ENCODE data around the gene GAS1.

The GAS1 gene

DNA sequence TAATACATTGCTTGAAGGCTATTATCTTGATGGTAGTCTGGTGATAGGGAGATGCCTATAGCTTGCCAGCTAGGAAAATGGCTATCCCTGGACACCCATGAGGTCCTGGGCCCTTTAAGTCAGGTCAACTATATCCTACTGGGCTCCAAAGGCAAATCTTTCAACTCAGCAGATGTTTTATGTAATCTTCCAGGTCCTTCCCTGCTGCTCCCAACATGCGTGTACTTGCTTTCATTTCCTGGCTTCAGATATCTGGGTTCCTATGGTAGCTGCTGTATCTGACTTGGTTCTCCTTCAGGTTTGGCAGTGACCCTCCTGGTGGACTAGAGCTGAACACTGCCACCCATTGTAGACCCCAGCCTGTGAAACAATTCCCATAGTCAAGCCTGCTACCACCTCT, 32.4 kb upstream of the GAS1 start:
- no peaks in the 10 kb centered on the region for H3K4me1 ChIP-seq (ENCODE audit: control insufficient read depth, insufficient read depth, low read length, poor library complexity, severe bottlenecking)
- H3K9me3 ChIP-seq (ENCODE audit: control insufficient read depth, low read length): no peaks in the 10 kb centered on the region
- no peaks in the 10 kb centered on the region for H3K27me3 ChIP-seq (replicated peaks; ENCODE audit: control insufficient read depth, insufficient read depth, low read length, poor library complexity, severe bottlenecking)
- H3K36me3 ChIP-seq (ENCODE audit: control insufficient read depth, insufficient read depth, low read length): no peaks in the 10 kb centered on the region
- H3K4me3 ChIP-seq (ENCODE audit: insufficient read depth, low read depth, low read length, poor library complexity, severe bottlenecking): no peak overlapping the region
- H3K27ac ChIP-seq (ENCODE audit: insufficient read depth, low read length, poor library complexity, severe bottlenecking): no peak overlapping the region
- DNase-seq: no peak

DNA sequence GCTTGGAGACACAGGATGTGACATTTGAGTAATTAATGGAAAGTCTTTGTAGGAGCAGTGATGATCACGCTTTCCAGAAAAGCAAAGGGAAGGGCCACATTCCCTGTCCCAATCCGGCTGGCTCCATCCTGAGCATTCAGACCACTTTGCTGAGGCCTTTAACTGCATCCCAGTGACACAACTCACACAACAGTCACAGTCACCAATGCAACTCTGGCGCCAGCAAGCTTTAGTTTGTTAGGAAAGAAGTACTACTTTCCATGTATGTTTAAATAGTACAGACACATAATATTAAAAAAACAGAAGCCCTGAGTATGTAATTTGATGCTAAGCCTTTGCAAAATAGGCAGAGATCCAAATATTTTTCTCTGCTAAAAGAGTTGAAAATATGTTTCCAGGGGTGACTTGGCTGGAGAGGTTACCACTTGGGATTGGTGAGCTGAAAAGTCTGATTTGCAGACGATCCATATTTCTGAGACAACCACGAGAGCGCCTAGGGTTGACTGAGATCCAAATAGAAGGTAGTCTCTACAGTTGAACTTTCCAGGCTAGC, 31.7 kb upstream of the GAS1 start:
- Histone ChIP-seq H3K27ac (ENCODE audit: insufficient read depth, low read length, poor library complexity, severe bottlenecking) (no peak overlapping the region), H3K4me3 (ENCODE audit: insufficient read depth, low read depth, low read length, poor library complexity, severe bottlenecking) (no peak overlapping the region)
- DNase-seq: no peak

DNA sequence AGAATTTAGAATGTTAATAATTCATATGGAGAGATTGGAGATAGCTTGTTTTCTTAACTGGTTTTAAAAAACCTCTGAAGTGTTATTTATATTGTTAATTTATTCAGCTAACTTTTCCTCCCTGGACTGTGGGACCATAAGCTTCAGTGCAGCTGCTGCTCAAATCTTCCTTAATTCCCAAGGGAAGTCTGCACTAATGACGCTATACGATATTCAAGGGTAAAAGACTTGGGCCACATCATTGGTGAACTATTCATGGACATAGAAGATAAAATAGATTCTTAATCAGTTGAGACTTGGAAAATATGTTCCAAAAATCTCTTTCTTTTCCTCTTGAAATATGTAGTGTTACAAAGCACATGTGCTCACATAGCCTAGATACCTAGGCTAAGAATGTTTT, 31.1 kb upstream of the GAS1 start:
- H3K4me1 ChIP-seq (ENCODE audit: control insufficient read depth, insufficient read depth, low read length, poor library complexity, severe bottlenecking): no peaks in the 10 kb centered on the region
- DNase-seq: no peak
- no peaks in the 10 kb centered on the region for H3K27me3 ChIP-seq (replicated peaks; ENCODE audit: control insufficient read depth, insufficient read depth, low read length, poor library complexity, severe bottlenecking)
- H3K36me3 ChIP-seq (ENCODE audit: control insufficient read depth, insufficient read depth, low read length): no peaks in the 10 kb centered on the region
- no peak overlapping the region for H3K4me3 ChIP-seq (ENCODE audit: insufficient read depth, low read depth, low read length, poor library complexity, severe bottlenecking)
- no peaks in the 10 kb centered on the region for H3K9me3 ChIP-seq (ENCODE audit: control insufficient read depth, low read length)
- H3K27ac ChIP-seq (ENCODE audit: insufficient read depth, low read length, poor library complexity, severe bottlenecking): no peak overlapping the region

More for the DNA sequence above, 31.7 kb upstream of the GAS1 start:
- H3K4me1 ChIP-seq (ENCODE audit: control insufficient read depth, insufficient read depth, low read length, poor library complexity, severe bottlenecking): no peaks in the 10 kb centered on the region
- no peaks in the 10 kb centered on the region for H3K27me3 ChIP-seq (replicated peaks; ENCODE audit: control insufficient read depth, insufficient read depth, low read length, poor library complexity, severe bottlenecking)
- H3K9me3 ChIP-seq (ENCODE audit: control insufficient read depth, low read length): no peaks in the 10 kb centered on the region
- no peaks in the 10 kb centered on the region for H3K36me3 ChIP-seq (ENCODE audit: control insufficient read depth, insufficient read depth, low read length)

DNA sequence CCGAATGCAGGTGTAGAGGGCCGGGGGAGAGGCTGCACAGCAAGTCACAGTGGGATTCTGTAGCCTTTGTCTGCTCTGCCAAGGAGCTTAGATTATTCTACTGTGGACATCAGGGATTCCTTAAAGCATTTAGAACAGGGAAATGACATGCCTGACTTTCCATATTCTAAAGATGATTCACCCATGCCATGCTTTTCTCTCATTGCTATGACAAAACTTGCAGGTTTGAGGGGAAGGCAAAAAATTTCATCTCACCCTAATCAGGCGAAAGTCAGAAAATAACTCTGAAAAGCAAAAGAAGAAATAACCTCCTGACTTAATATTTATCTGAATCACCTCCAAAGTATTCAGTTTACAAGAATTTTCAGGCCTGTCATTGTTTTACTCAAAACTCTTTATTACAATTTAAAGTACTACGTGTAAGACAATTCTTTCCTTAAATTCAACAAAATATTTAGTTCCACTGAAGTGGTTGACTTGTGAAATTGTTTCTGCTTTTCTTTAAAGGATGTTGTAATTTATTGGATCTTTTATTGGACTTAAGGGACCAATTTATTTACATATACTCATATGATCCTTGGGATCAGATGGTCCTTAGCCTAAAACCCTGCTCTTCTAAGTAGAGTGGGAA, 30.0 kb upstream of the GAS1 start:
- H3K9me3 ChIP-seq (ENCODE audit: control insufficient read depth, low read length): no peaks in the 10 kb centered on the region
- no peak overlapping the region for H3K4me3 ChIP-seq (ENCODE audit: insufficient read depth, low read depth, low read length, poor library complexity, severe bottlenecking)
- no peaks in the 10 kb centered on the region for H3K36me3 ChIP-seq (ENCODE audit: control insufficient read depth, insufficient read depth, low read length)
- DNase-seq: no peak
- H3K27me3 ChIP-seq (replicated peaks; ENCODE audit: control insufficient read depth, insufficient read depth, low read length, poor library complexity, severe bottlenecking): no peaks in the 10 kb centered on the region
- no peak overlapping the region for H3K27ac ChIP-seq (ENCODE audit: insufficient read depth, low read length, poor library complexity, severe bottlenecking)
- H3K4me1 ChIP-seq (ENCODE audit: control insufficient read depth, insufficient read depth, low read length, poor library complexity, severe bottlenecking): no peaks in the 10 kb centered on the region

DNA sequence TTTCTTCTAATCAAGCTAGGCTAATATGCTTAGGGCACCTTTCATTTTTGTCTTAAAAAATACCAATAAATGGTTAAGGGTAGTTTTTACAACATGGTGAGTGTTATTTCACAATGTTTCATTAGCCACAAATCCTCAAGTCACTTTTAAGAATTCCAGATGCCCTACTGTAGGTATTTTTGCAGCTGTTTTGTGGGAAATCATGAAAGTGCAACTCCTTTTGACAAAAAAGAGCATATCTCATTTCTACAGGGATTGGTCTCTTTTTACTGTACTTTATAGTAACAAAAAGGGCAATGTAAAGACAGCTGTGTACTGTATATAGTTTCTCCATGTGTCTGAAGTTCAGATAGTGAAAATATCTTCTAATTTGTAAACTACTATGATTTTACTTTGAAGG, 28.3 kb upstream of the GAS1 start:
- no peaks in the 10 kb centered on the region for H3K4me1 ChIP-seq (ENCODE audit: control insufficient read depth, insufficient read depth, low read length, poor library complexity, severe bottlenecking)
- H3K27me3 ChIP-seq (replicated peaks; ENCODE audit: control insufficient read depth, insufficient read depth, low read length, poor library complexity, severe bottlenecking): no peaks in the 10 kb centered on the region
- H3K27ac ChIP-seq (ENCODE audit: insufficient read depth, low read length, poor library complexity, severe bottlenecking): no peak overlapping the region
- no peaks in the 10 kb centered on the region for H3K9me3 ChIP-seq (ENCODE audit: control insufficient read depth, low read length)
- DNase-seq: no peak
- no peak overlapping the region for H3K4me3 ChIP-seq (ENCODE audit: insufficient read depth, low read depth, low read length, poor library complexity, severe bottlenecking)
- H3K36me3 ChIP-seq (ENCODE audit: control insufficient read depth, insufficient read depth, low read length): no peaks in the 10 kb centered on the region

DNA sequence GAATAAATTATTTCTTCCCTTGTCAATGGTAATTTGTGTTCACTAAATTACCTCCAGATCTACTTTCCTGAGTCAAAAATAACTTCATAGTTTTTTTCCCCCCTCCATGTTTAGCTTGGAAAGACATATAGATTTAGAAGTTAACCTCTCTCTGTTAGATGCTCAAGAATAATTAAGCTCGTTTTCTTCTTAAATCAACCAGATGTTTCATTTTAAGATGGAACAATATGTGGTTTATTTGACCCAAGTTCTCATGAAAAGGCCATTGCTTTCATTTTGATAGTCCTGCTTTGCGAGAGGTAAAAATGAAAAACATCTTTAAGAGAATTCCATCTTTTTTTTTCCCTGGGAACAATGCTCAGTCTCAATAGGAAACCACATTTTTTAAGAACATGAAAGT, 27.7 kb upstream of the GAS1 start:
- Histone ChIP-seq H3K27me3 (replicated peaks; ENCODE audit: control insufficient read depth, insufficient read depth, low read length, poor library complexity, severe bottlenecking) (no peaks in the 10 kb centered on the region), H3K36me3 (ENCODE audit: control insufficient read depth, insufficient read depth, low read length) (no peaks in the 10 kb centered on the region), H3K9me3 (ENCODE audit: control insufficient read depth, low read length) (no peaks in the 10 kb centered on the region), H3K27ac (ENCODE audit: insufficient read depth, low read length, poor library complexity, severe bottlenecking) (no peak overlapping the region), H3K4me3 (ENCODE audit: insufficient read depth, low read depth, low read length, poor library complexity, severe bottlenecking) (no peak overlapping the region), H3K4me1 (ENCODE audit: control insufficient read depth, insufficient read depth, low read length, poor library complexity, severe bottlenecking) (no peaks in the 10 kb centered on the region)
- no peak for DNase-seq

DNA sequence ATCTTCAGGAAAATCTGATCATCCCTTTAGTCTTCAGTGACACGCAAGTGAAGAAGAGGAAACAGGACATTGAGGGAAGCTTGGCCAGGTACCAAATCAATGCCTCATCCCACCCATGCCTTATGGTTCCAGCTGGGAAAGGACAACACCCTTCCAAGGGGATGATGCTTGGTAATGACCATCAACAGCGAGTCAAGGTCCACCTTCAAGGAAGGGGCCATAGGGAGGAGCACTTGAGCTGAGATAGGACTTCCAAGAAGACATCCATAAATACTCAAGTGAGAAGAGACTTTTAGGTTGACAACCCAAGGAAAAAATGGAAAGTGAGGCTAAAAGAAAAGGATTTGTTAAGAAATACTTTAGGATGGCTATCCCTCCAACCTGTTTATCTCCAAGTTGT, 27.1 kb upstream of the GAS1 start:
- DNase-seq: no peak
- Histone ChIP-seq H3K4me1 (ENCODE audit: control insufficient read depth, insufficient read depth, low read length, poor library complexity, severe bottlenecking) (no peaks in the 10 kb centered on the region), H3K27ac (ENCODE audit: insufficient read depth, low read length, poor library complexity, severe bottlenecking) (no peak overlapping the region), H3K27me3 (replicated peaks; ENCODE audit: control insufficient read depth, insufficient read depth, low read length, poor library complexity, severe bottlenecking) (no peaks in the 10 kb centered on the region), H3K36me3 (ENCODE audit: control insufficient read depth, insufficient read depth, low read length) (no peaks in the 10 kb centered on the region), H3K4me3 (ENCODE audit: insufficient read depth, low read depth, low read length, poor library complexity, severe bottlenecking) (no peak overlapping the region), H3K9me3 (ENCODE audit: control insufficient read depth, low read length) (no peaks in the 10 kb centered on the region)

DNA sequence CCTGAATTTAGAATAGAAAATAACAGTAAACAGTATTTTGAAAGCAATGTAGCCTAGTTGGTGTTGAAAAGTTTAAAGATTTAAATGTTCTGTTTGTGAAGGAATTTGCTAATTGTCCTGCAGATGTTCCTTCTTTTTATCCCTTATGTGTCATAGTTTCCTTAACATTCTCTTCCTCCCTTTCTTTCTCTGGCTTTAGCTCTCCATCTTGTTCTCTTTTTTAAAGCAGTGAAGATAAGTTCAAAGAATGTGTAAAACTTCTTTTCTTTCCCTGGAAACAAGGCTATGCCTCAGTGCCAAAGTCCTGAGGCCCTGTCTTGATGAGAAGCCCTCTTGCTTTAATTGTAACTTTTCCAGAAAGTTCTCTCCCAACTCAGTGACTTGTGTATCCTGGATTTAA, 24.4 kb upstream of the GAS1 start:
- no peak for DNase-seq
- Histone ChIP-seq H3K4me1 (ENCODE audit: control insufficient read depth, insufficient read depth, low read length, poor library complexity, severe bottlenecking) (no peaks in the 10 kb centered on the region), H3K27me3 (replicated peaks; ENCODE audit: control insufficient read depth, insufficient read depth, low read length, poor library complexity, severe bottlenecking) (peaks cover 2% of the 10 kb centered on the region), H3K9me3 (ENCODE audit: control insufficient read depth, low read length) (no peaks in the 10 kb centered on the region), H3K36me3 (ENCODE audit: control insufficient read depth, insufficient read depth, low read length) (no peaks in the 10 kb centered on the region), H3K27ac (ENCODE audit: insufficient read depth, low read length, poor library complexity, severe bottlenecking) (no peak overlapping the region), H3K4me3 (ENCODE audit: insufficient read depth, low read depth, low read length, poor library complexity, severe bottlenecking) (no peak overlapping the region)

DNA sequence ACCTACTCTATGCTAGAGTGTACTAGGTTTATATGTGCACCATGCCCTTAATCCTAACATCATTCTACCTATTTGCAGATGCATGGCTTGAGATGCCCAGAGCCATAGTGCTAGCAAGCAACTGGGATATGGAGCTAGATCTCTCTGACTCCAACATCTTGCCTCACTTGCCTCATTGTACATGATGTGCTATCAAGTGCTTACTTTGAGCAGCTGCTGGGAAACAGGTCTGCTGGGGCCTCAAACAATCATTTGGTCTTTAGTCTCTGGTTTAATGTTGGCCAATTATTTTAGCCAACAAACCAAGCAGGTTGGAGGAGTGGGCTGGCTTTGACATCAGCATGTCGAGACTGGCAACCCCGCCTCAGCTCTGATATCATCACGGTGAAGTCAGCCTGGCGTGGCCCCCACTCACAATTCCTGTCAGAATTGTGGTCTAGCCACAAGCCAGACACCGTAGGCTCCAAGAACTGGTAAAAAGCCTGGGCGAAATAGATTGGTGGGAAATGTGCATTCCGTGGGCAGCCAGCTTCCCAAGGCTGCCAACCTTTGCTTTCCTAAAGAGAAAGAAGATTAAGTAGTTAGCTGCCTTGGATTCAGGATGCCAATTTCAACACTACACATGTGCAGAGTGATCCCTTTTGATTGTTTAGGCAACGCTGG, 21.1 kb upstream of the GAS1 start:
- DNase-seq: no peak

DNA sequence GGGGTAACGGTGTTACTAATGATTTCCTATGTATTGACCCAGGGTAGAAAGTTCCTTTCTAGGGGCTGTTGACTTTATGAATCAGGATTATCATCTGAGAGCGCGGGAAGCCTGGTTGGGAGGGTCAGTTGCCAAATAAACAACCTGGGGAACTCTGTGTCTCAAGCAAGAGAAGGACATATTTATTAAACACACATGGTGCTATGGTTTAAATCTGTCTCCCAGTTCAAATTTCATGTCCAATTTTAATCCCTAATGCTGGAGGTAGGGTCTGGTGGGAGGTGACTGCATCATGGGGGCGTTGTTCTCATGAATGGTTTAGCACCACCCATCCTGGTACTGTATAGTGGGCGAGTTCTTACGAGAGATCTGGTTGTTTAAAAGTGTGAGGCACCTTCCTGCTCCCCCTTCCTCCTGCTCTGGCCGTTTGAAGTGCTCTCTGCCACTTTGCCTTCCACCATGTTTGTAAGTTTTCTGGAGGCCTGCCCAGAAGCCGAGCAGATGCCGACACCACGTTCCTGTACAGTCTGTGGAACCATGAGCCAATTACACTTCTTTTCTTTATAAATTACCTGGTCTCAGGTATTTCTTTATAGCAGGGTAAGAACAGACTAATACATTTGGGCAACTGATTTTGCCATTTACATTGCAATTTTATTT, 19.7 kb upstream of the GAS1 start:
- DNase-seq: no peak
- H3K4me1 ChIP-seq (ENCODE audit: control insufficient read depth, insufficient read depth, low read length, poor library complexity, severe bottlenecking): no peaks in the 10 kb centered on the region
- no peak overlapping the region for H3K27ac ChIP-seq (ENCODE audit: insufficient read depth, low read length, poor library complexity, severe bottlenecking)
- no peaks in the 10 kb centered on the region for H3K9me3 ChIP-seq (ENCODE audit: control insufficient read depth, low read length)
- H3K4me3 ChIP-seq (ENCODE audit: insufficient read depth, low read depth, low read length, poor library complexity, severe bottlenecking): no peak overlapping the region
- H3K27me3 ChIP-seq (replicated peaks; ENCODE audit: control insufficient read depth, insufficient read depth, low read length, poor library complexity, severe bottlenecking): peaks cover 2% of the 10 kb centered on the region
- H3K36me3 ChIP-seq (ENCODE audit: control insufficient read depth, insufficient read depth, low read length): no peaks in the 10 kb centered on the region

More for the DNA sequence above, 21.1 kb upstream of the GAS1 start:
- H3K27me3 ChIP-seq (replicated peaks; ENCODE audit: control insufficient read depth, insufficient read depth, low read length, poor library complexity, severe bottlenecking): peaks cover 2% of the 10 kb centered on the region
- H3K36me3 ChIP-seq (ENCODE audit: control insufficient read depth, insufficient read depth, low read length): no peaks in the 10 kb centered on the region
- no peaks in the 10 kb centered on the region for H3K9me3 ChIP-seq (ENCODE audit: control insufficient read depth, low read length)
- H3K4me1 ChIP-seq (ENCODE audit: control insufficient read depth, insufficient read depth, low read length, poor library complexity, severe bottlenecking): no peaks in the 10 kb centered on the region
- no peak overlapping the region for H3K27ac ChIP-seq (ENCODE audit: insufficient read depth, low read length, poor library complexity, severe bottlenecking)
- no peak overlapping the region for H3K4me3 ChIP-seq (ENCODE audit: insufficient read depth, low read depth, low read length, poor library complexity, severe bottlenecking)

All from effector memory CD4-positive, alpha-beta T cell (primary cell).